Measurements from ENCODE around the gene SSNA1. TPM values are rescaled to one million over a fixed set of nuclear protein-coding genes. Genes with fewer than 3 reads are reported as not detected.

The SSNA1 gene
- total and polyA plus RNA-seq, 9 of the 15 experiments (the other 6 are each of a cell fraction or from before 2014, with no cell fraction given) = 1.9 to 130 (median 57.1) TPM

DNA sequence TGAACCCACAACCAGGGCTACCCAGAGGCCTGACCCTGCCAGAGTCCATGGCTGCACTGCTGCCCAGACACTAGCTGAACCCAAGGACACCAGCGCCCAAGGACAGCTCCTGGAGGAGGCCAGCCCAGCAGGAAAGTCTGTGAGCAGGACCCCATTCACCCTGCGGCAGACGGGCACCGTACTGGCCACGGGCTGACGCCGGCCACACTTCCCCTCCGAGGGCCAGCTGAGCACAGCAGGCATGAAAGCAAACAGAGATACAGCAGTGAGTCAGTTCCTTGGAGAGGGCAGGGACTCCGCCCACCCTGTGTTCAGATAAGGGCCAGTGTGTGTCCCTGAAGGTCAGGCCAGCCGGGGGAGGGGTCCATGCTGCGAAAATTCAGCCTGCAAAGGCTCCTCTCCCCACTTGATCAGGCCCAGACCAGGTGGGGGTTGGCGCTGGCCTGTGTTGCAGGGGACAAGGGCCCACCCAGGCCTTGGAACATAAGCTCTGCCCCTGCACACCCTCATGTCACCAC lies 30.3 kb downstream of the SSNA1 start (continued):
- TF ChIP-seq, protein P1, sequence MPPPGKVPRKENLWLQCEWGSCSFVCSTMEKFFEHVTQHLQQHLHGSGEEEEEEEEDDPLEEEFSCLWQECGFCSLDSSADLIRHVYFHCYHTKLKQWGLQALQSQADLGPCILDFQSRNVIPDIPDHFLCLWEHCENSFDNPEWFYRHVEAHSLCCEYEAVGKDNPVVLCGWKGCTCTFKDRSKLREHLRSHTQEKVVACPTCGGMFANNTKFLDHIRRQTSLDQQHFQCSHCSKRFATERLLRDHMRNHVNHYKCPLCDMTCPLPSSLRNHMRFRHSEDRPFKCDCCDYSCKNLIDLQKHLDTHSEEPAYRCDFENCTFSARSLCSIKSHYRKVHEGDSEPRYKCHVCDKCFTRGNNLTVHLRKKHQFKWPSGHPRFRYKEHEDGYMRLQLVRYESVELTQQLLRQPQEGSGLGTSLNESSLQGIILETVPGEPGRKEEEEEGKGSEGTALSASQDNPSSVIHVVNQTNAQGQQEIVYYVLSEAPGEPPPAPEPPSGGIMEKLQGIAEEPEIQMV (tag; conservative IDR thresholded peaks at IDR 0.05; ENCODE audit: low read depth) = no peak
- 0 out of 2 replicates have a peak, but pooled peaks have one; percentile 49 for TF ChIP-seq ZNF75A (CRISPR knock-in tag; IDR thresholded peaks at IDR 0.05)
- TF ChIP-seq TCF7L2 (IDR thresholded peaks at IDR 0.05; ENCODE audit: low read depth, low read length) = no peak
- TF ChIP-seq RAD51 (IDR thresholded peaks at IDR 0.05; ENCODE audit: borderline replicate concordance, low read depth) = no peak
- no peak for TF ChIP-seq ZNF143 (CRISPR knock-in tag; IDR thresholded peaks at IDR 0.05)
- peak; percentile 61; the same call in 1 of the 2 replicates for TF ChIP-seq HNRNPL (IDR thresholded peaks at IDR 0.05; ENCODE audit: low read depth, low read length)
- TF ChIP-seq, protein P2, sequence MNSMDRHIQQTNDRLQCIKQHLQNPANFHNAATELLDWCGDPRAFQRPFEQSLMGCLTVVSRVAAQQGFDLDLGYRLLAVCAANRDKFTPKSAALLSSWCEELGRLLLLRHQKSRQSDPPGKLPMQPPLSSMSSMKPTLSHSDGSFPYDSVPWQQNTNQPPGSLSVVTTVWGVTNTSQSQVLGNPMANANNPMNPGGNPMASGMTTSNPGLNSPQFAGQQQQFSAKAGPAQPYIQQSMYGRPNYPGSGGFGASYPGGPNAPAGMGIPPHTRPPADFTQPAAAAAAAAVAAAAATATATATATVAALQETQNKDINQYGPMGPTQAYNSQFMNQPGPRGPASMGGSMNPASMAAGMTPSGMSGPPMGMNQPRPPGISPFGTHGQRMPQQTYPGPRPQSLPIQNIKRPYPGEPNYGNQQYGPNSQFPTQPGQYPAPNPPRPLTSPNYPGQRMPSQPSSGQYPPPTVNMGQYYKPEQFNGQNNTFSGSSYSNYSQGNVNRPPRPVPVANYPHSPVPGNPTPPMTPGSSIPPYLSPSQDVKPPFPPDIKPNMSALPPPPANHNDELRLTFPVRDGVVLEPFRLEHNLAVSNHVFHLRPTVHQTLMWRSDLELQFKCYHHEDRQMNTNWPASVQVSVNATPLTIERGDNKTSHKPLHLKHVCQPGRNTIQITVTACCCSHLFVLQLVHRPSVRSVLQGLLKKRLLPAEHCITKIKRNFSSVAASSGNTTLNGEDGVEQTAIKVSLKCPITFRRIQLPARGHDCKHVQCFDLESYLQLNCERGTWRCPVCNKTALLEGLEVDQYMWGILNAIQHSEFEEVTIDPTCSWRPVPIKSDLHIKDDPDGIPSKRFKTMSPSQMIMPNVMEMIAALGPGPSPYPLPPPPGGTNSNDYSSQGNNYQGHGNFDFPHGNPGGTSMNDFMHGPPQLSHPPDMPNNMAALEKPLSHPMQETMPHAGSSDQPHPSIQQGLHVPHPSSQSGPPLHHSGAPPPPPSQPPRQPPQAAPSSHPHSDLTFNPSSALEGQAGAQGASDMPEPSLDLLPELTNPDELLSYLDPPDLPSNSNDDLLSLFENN (IDR thresholded peaks at IDR 0.05; ENCODE audit: low read depth in 2 of 2, low read length in 2 of 2) = 0 out of 4 replicates have a peak, but pooled peaks of 1 of the 2 experiments have one; percentile 14
- peak; percentile 31 to 55 for TF ChIP-seq NRF1 (conservative IDR thresholded peaks at IDR 0.05 in 1 of 2, IDR thresholded peaks at IDR 0.05 in 1 of 2)
- TF ChIP-seq BRD9 (IDR thresholded peaks at IDR 0.05; ENCODE audit: low read depth, partially characterized antibody) = no peak
- TF ChIP-seq BHLHE40 (IDR thresholded peaks at IDR 0.05; ENCODE audit: low read length) = peak; percentile 70
- TF ChIP-seq, protein P3, sequence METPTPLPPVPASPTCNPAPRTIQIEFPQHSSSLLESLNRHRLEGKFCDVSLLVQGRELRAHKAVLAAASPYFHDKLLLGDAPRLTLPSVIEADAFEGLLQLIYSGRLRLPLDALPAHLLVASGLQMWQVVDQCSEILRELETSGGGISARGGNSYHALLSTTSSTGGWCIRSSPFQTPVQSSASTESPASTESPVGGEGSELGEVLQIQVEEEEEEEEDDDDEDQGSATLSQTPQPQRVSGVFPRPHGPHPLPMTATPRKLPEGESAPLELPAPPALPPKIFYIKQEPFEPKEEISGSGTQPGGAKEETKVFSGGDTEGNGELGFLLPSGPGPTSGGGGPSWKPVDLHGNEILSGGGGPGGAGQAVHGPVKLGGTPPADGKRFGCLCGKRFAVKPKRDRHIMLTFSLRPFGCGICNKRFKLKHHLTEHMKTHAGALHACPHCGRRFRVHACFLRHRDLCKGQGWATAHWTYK (CRISPR knock-in tag; IDR thresholded peaks at IDR 0.05) = peak; percentile 77; the same call in 1 of the 2 replicates
- peak; percentile 62 for TF ChIP-seq KDM5B (IDR thresholded peaks at IDR 0.05; ENCODE audit: insufficient replicate concordance, low read depth, low read length)
- peak; percentile 80 for TF ChIP-seq POLR2G (IDR thresholded peaks at IDR 0.05; ENCODE audit: low read depth, low read length)
- TF ChIP-seq TCF3 (CRISPR knock-in tag; IDR thresholded peaks at IDR 0.05) = peak; percentile 71
- TF ChIP-seq EGR1 (conservative IDR thresholded peaks at IDR 0.05) = peak; percentile 86
- TF ChIP-seq CBX8 (IDR thresholded peaks at IDR 0.05; ENCODE audit: borderline replicate concordance, extremely low read depth, low read depth, low read length, poor library complexity, severe bottlenecking) = no peak
- TF ChIP-seq, protein P4, sequence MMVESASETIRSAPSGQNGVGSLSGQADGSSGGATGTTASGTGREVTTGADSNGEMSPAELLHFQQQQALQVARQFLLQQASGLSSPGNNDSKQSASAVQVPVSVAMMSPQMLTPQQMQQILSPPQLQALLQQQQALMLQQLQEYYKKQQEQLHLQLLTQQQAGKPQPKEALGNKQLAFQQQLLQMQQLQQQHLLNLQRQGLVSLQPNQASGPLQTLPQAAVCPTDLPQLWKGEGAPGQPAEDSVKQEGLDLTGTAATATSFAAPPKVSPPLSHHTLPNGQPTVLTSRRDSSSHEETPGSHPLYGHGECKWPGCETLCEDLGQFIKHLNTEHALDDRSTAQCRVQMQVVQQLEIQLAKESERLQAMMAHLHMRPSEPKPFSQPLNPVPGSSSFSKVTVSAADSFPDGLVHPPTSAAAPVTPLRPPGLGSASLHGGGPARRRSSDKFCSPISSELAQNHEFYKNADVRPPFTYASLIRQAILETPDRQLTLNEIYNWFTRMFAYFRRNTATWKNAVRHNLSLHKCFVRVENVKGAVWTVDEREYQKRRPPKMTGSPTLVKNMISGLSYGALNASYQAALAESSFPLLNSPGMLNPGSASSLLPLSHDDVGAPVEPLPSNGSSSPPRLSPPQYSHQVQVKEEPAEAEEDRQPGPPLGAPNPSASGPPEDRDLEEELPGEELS (CRISPR knock-in tag; IDR thresholded peaks at IDR 0.05; ENCODE audit: borderline replicate concordance) = no peak
- TF ChIP-seq, protein P5, sequence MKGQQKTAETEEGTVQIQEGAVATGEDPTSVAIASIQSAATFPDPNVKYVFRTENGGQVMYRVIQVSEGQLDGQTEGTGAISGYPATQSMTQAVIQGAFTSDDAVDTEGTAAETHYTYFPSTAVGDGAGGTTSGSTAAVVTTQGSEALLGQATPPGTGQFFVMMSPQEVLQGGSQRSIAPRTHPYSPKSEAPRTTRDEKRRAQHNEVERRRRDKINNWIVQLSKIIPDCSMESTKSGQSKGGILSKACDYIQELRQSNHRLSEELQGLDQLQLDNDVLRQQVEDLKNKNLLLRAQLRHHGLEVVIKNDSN (CRISPR knock-in tag; IDR thresholded peaks at IDR 0.05) = no peak; the same call in 1 of the 2 replicates
